ENCODE data around the gene CPVL. TPM values are rescaled to one million over a fixed set of nuclear protein-coding genes. Genes with fewer than 3 reads are reported as not detected.

The CPVL gene
- total RNA-seq, 5 donors from 2014 or later (not counting 1 experiment from before 2014, with no cell fraction given) = 0.47 to 1.6 (median 0.66) TPM

DNA sequence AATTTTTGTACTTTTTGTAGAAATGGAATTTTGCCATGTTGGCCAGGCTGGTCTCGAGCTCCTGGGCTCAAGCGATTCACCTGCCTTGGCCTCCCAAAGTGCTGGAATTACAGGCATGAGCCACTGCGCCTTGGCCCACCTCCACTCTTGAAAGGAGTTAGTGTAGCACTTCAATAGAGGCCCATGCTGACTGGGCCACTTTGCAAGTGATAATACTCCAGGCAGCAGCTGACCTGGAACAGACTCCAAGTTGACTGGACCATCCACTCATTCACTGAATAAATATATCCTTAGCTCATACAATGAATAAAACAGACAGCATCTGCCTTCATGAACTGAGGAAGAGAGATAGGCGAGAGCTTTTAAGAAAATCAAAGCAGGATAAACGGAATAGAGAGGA is 14.7 kb downstream of the CPVL start:
- H3K27me3 Mint-ChIP-seq = peaks cover 2 to 9% of the 10 kb centered on the region in 2 donors
- ATAC-seq (replicated peaks in 1 of 4) (no peak), DNase-seq (no peak)
- H3K36me3 Mint-ChIP-seq = no peaks in the 10 kb centered on the region
- peaks cover 0 to 3% of the 10 kb centered on the region in 2 experiments for H3K27me3 ChIP-seq (replicated peaks in 1 of 2; ENCODE audit: control insufficient read depth in 2 of 2, extremely low read depth in 1 of 2, insufficient read depth in 2 of 2, low read length in 1 of 2)
- 88% methylated on average over 5 of the region's 5 CpGs for WGBS (ENCODE audit: insufficient coverage)
- no peaks in the 10 kb centered on the region for H3K9me3 ChIP-seq
- H3K9me3 Mint-ChIP-seq = peaks cover 0 to 6% (median 2%) of the 10 kb centered on the region in 3 donors
- no peaks in the 10 kb centered on the region for H3K4me1 Mint-ChIP-seq
- H3K36me3 ChIP-seq (ENCODE audit: control insufficient read depth in 2 of 2, extremely low read depth in 1 of 2, insufficient read depth in 1 of 2, low read length in 1 of 2) = no peaks in the 10 kb centered on the region
- H3K4me1 ChIP-seq (ENCODE audit: control insufficient read depth in 1 of 2, extremely low read depth in 1 of 2, insufficient read depth in 2 of 2, low read length in 2 of 2) = no peaks in the 10 kb centered on the region
- no peak overlapping the region for H3K27ac ChIP-seq (ENCODE audit: low read length)
- POLR2A ChIA-PET = no interaction called here
- no peak overlapping the region for H3K4me3 Mint-ChIP-seq
- CTCF ChIA-PET = no interaction called here
- no peak overlapping the region for H3K4me3 ChIP-seq (ENCODE audit: control insufficient read depth in 1 of 2, extremely low read depth in 1 of 2, low read length in 1 of 2)
- no peak overlapping the region for H3K27ac Mint-ChIP-seq

DNA sequence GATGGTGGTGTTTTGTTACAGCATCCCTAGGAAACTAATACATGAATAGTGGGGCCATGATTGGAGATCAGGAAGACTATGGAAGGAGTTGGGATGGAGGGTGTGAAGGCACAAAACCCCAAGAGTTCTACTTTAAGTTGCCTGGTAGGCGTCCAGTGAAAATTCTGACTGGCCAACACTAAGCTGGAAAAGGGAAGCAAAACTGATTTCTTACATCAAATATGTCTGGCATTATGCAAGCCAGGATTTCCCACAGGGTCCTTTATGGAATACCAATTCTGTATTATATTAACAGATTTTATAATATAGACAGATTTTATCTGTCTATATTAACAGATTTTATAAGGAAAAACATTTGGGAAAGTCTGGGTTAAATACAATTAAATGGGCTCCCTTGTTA is 16.2 kb downstream of the CPVL start:
- ATAC-seq (replicated peaks in 1 of 4) = no peak
- H3K9me3 Mint-ChIP-seq = no peaks in the 10 kb centered on the region
- CTCF ChIA-PET = interaction anchor here in 1 of 2 donors (0.6 kb wide), 1 partner anchor 44 kb away, joined by 3 read pairs; no protein-coding TSS in a partner anchor

GRCh38 chr7:29127527-29127926 is 18.8 kb downstream of the CPVL start:
- no CpG with 5 or more reads among the region's 4 CpGs for WGBS (ENCODE audit: insufficient coverage)
- DNase-seq (no peak), ATAC-seq (replicated peaks in 1 of 4) (no peak)
- H3K4me3 Mint-ChIP-seq = no peak overlapping the region
- no peaks in the 10 kb centered on the region for H3K27me3 ChIP-seq (replicated peaks in 1 of 2; ENCODE audit: control insufficient read depth in 2 of 2, extremely low read depth in 1 of 2, insufficient read depth in 2 of 2, low read length in 1 of 2)
- peaks cover 0 to 9% of the 10 kb centered on the region in 2 donors for H3K27me3 Mint-ChIP-seq
- no peak overlapping the region for H3K27ac Mint-ChIP-seq
- no peaks in the 10 kb centered on the region for H3K4me1 ChIP-seq (ENCODE audit: control insufficient read depth in 1 of 2, extremely low read depth in 1 of 2, insufficient read depth in 2 of 2, low read length in 2 of 2)
- H3K4me3 ChIP-seq (ENCODE audit: control insufficient read depth in 1 of 2, extremely low read depth in 1 of 2, low read length in 1 of 2) = no peak overlapping the region
- H3K27ac ChIP-seq (ENCODE audit: low read length) = no peak overlapping the region
- no peaks in the 10 kb centered on the region for H3K9me3 ChIP-seq
- ChIA-PET POLR2A (no interaction called here), CTCF (no interaction called here)
- H3K9me3 Mint-ChIP-seq = no peaks in the 10 kb centered on the region
- no peaks in the 10 kb centered on the region for H3K36me3 Mint-ChIP-seq
- no peaks in the 10 kb centered on the region for H3K4me1 Mint-ChIP-seq
- H3K36me3 ChIP-seq (ENCODE audit: control insufficient read depth in 2 of 2, extremely low read depth in 1 of 2, insufficient read depth in 1 of 2, low read length in 1 of 2) = no peaks in the 10 kb centered on the region

More for the DNA sequence above, 16.2 kb downstream of the CPVL start:
- Mint-ChIP-seq H3K27ac (no peak overlapping the region), H3K4me1 (no peaks in the 10 kb centered on the region), H3K36me3 (no peaks in the 10 kb centered on the region), H3K4me3 (no peak overlapping the region), H3K27me3 (peaks cover 2 to 9% of the 10 kb centered on the region in 2 donors)
- no peak overlapping the region for H3K4me3 ChIP-seq (ENCODE audit: control insufficient read depth in 1 of 2, extremely low read depth in 1 of 2, low read length in 1 of 2)
- WGBS (ENCODE audit: insufficient coverage) = 80% methylated on average over 1 of the region's 1 CpG
- peaks cover 0 to 3% of the 10 kb centered on the region in 2 experiments for H3K27me3 ChIP-seq (replicated peaks in 1 of 2; ENCODE audit: control insufficient read depth in 2 of 2, extremely low read depth in 1 of 2, insufficient read depth in 2 of 2, low read length in 1 of 2)
- H3K27ac ChIP-seq (ENCODE audit: low read length) = no peak overlapping the region
- H3K4me1 ChIP-seq (ENCODE audit: control insufficient read depth in 1 of 2, extremely low read depth in 1 of 2, insufficient read depth in 2 of 2, low read length in 2 of 2) = no peaks in the 10 kb centered on the region
- no peaks in the 10 kb centered on the region for H3K9me3 ChIP-seq
- no peak for DNase-seq
- POLR2A ChIA-PET = no interaction called here
- H3K36me3 ChIP-seq (ENCODE audit: control insufficient read depth in 2 of 2, extremely low read depth in 1 of 2, insufficient read depth in 1 of 2, low read length in 1 of 2) = no peaks in the 10 kb centered on the region

- ChIA-PET POLR2A (no interaction called here), CTCF (no interaction called here)
- Histone ChIP-seq H3K27ac (ENCODE audit: low read length) (no peak overlapping the region), H3K4me3 (ENCODE audit: control insufficient read depth in 1 of 2, extremely low read depth in 1 of 2, low read length in 1 of 2) (no peak overlapping the region), H3K4me1 (ENCODE audit: control insufficient read depth in 1 of 2, extremely low read depth in 1 of 2, insufficient read depth in 2 of 2, low read length in 2 of 2) (no peaks in the 10 kb centered on the region), H3K36me3 (ENCODE audit: control insufficient read depth in 2 of 2, extremely low read depth in 1 of 2, insufficient read depth in 1 of 2, low read length in 1 of 2) (no peaks in the 10 kb centered on the region), H3K27me3 (replicated peaks in 1 of 2; ENCODE audit: control insufficient read depth in 2 of 2, extremely low read depth in 1 of 2, insufficient read depth in 2 of 2, low read length in 1 of 2) (no peaks in the 10 kb centered on the region), H3K9me3 (no peaks in the 10 kb centered on the region)
- DNase-seq = no peak
- no peaks in the 10 kb centered on the region for H3K36me3 Mint-ChIP-seq
- no peaks in the 10 kb centered on the region for H3K9me3 Mint-ChIP-seq
- no peak overlapping the region for H3K27ac Mint-ChIP-seq
- H3K4me1 Mint-ChIP-seq = no peaks in the 10 kb centered on the region
- H3K4me3 Mint-ChIP-seq = no peak overlapping the region
- no peak for ATAC-seq (replicated peaks in 1 of 4)
- no CpG with 5 or more reads among the region's 3 CpGs for WGBS (ENCODE audit: insufficient coverage)
- H3K27me3 Mint-ChIP-seq = peaks cover 0 to 6% of the 10 kb centered on the region in 2 donors
Observed at GRCh38 chr7:29126804-29127203, 19.5 kb downstream of the CPVL start.

- no peaks in the 10 kb centered on the region for H3K36me3 ChIP-seq (ENCODE audit: control insufficient read depth in 2 of 2, extremely low read depth in 1 of 2, insufficient read depth in 1 of 2, low read length in 1 of 2)
- Mint-ChIP-seq H3K36me3 (no peaks in the 10 kb centered on the region), H3K27me3 (peaks cover 2 to 3% of the 10 kb centered on the region in 2 donors), H3K27ac (no peak overlapping the region), H3K4me1 (no peaks in the 10 kb centered on the region), H3K9me3 (no peaks in the 10 kb centered on the region), H3K4me3 (no peak overlapping the region)
- no peaks in the 10 kb centered on the region for H3K9me3 ChIP-seq
- no peak for DNase-seq
- no peaks in the 10 kb centered on the region for H3K27me3 ChIP-seq (replicated peaks in 1 of 2; ENCODE audit: control insufficient read depth in 2 of 2, extremely low read depth in 1 of 2, insufficient read depth in 2 of 2, low read length in 1 of 2)
- POLR2A ChIA-PET = interaction anchor here (0.5 to 0.6 kb wide), 3 partner anchors 9 to 77 kb away, joined by 3 to 4 read pairs (median 3); no protein-coding TSS in a partner anchor
- H3K4me1 ChIP-seq (ENCODE audit: control insufficient read depth in 1 of 2, extremely low read depth in 1 of 2, insufficient read depth in 2 of 2, low read length in 2 of 2) = no peaks in the 10 kb centered on the region
- H3K27ac ChIP-seq (ENCODE audit: low read length) = no peak overlapping the region
- CTCF ChIA-PET = interaction anchor here (0.7 to 1.0 kb wide), 4 partner anchors 11 to 202 kb away, joined by 3 to 5 read pairs (median 4); no protein-coding TSS in a partner anchor
- no peak overlapping the region for H3K4me3 ChIP-seq (ENCODE audit: control insufficient read depth in 1 of 2, extremely low read depth in 1 of 2, low read length in 1 of 2)
- no peak for ATAC-seq (replicated peaks in 1 of 4)
- WGBS (ENCODE audit: insufficient coverage) = no CpG with 5 or more reads among the region's 1 CpG
Observed at GRCh38 chr7:29123626-29124190, 22.6 kb downstream of the CPVL start.

DNA sequence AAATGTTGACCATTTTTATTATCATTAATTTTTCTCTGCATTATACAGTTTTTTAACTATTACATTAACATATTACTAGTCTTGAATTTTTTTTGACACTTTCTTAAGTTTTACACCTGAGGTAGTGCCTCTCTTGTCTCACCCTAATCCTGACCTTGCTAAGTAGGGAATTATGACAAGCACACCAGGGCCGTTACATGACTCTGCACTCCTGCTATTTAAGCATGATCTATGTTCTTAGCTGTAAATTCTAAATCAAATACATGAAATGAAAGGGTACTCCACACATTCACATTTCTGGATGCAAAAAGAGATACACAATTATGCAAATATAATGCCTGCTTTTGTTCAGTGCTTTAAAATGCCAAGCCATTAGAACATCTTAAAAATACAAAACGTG is 23.6 kb downstream of the CPVL start:
- ATAC-seq (replicated peaks in 1 of 4) (no peak), DNase-seq (no peak)
- Mint-ChIP-seq H3K4me1 (no peaks in the 10 kb centered on the region), H3K36me3 (no peaks in the 10 kb centered on the region), H3K27ac (no peak overlapping the region), H3K4me3 (no peak overlapping the region), H3K9me3 (no peaks in the 10 kb centered on the region), H3K27me3 (peaks cover 3 to 4% of the 10 kb centered on the region in 2 donors)
- Histone ChIP-seq H3K4me1 (ENCODE audit: control insufficient read depth in 1 of 2, extremely low read depth in 1 of 2, insufficient read depth in 2 of 2, low read length in 2 of 2) (no peaks in the 10 kb centered on the region), H3K4me3 (ENCODE audit: control insufficient read depth in 1 of 2, extremely low read depth in 1 of 2, low read length in 1 of 2) (no peak overlapping the region), H3K27me3 (replicated peaks in 1 of 2; ENCODE audit: control insufficient read depth in 2 of 2, extremely low read depth in 1 of 2, insufficient read depth in 2 of 2, low read length in 1 of 2) (no peaks in the 10 kb centered on the region), H3K27ac (ENCODE audit: low read length) (no peak overlapping the region), H3K9me3 (no peaks in the 10 kb centered on the region), H3K36me3 (ENCODE audit: control insufficient read depth in 2 of 2, extremely low read depth in 1 of 2, insufficient read depth in 1 of 2, low read length in 1 of 2) (no peaks in the 10 kb centered on the region)
- ChIA-PET POLR2A (interaction anchor here in 1 of 2 donors (0.6 kb wide), 1 partner anchor 8 kb away, joined by 4 read pairs; no protein-coding TSS in a partner anchor), CTCF (no interaction called here)
- WGBS (ENCODE audit: insufficient coverage) = no CpG with 5 or more reads among the region's 2 CpGs
